ENCODE measurements around the gene CRABP1. TPM values are rescaled to one million over a fixed set of nuclear protein-coding genes. Genes with fewer than 3 reads are reported as not detected.

The CRABP1 gene
- total RNA-seq, 2 experiments from 2014 or later = not detected

- Mint-ChIP-seq H3K27ac (no peak overlapping the region), H3K9me3 (no peaks in the 10 kb centered on the region), H3K27me3 (peaks cover 8% of the 10 kb centered on the region), H3K4me3 (no peak overlapping the region), H3K36me3 (no peaks in the 10 kb centered on the region), H3K4me1 (no peaks in the 10 kb centered on the region)
- no peak for DNase-seq
Measured at GRCh38 chr15:78351539-78351938, 11.4 kb downstream of the CRABP1 start.

GRCh38 chr15:78353093-78353492 lies 12.9 kb downstream of the CRABP1 start:
- Mint-ChIP-seq H3K27ac (no peak overlapping the region), H3K36me3 (no peaks in the 10 kb centered on the region), H3K27me3 (peaks cover 11% of the 10 kb centered on the region), H3K9me3 (no peaks in the 10 kb centered on the region), H3K4me3 (no peak overlapping the region), H3K4me1 (no peaks in the 10 kb centered on the region)
- no peak for DNase-seq

- no peaks in the 10 kb centered on the region for H3K36me3 Mint-ChIP-seq
- peaks cover 12% of the 10 kb centered on the region for H3K27me3 Mint-ChIP-seq
- H3K9me3 Mint-ChIP-seq = no peaks in the 10 kb centered on the region
- no peak overlapping the region for H3K4me3 Mint-ChIP-seq
- no peak for DNase-seq
- no peak overlapping the region for H3K27ac Mint-ChIP-seq
- no peaks in the 10 kb centered on the region for H3K4me1 Mint-ChIP-seq
Measured at GRCh38 chr15:78355177-78355576, 15.0 kb downstream of the CRABP1 start.

GRCh38 chr15:78358102-78358870 lies 18.1 kb downstream of the CRABP1 start:
- no peak for DNase-seq
- no peak overlapping the region for H3K27ac Mint-ChIP-seq
- no peaks in the 10 kb centered on the region for H3K36me3 Mint-ChIP-seq
- H3K9me3 Mint-ChIP-seq = no peaks in the 10 kb centered on the region
- H3K27me3 Mint-ChIP-seq = peaks cover 12% of the 10 kb centered on the region
- H3K4me3 Mint-ChIP-seq = no peak overlapping the region
- H3K4me1 Mint-ChIP-seq = no peaks in the 10 kb centered on the region

- no peaks in the 10 kb centered on the region for H3K36me3 Mint-ChIP-seq
- no peak overlapping the region for H3K4me3 Mint-ChIP-seq
- no peaks in the 10 kb centered on the region for H3K9me3 Mint-ChIP-seq
- no peak for DNase-seq
- H3K27me3 Mint-ChIP-seq = peaks cover 12% of the 10 kb centered on the region
- no peak overlapping the region for H3K27ac Mint-ChIP-seq
- no peaks in the 10 kb centered on the region for H3K4me1 Mint-ChIP-seq
Measured at GRCh38 chr15:78359041-78359808, 19.1 kb downstream of the CRABP1 start.

GRCh38 chr15:78360367-78360801 lies 20.2 kb downstream of the CRABP1 start:
- H3K4me3 Mint-ChIP-seq = no peak overlapping the region

GRCh38 chr15:78360958-78361718 lies 21.0 kb downstream of the CRABP1 start:
- H3K27me3 Mint-ChIP-seq = peaks cover 4% of the 10 kb centered on the region
- H3K9me3 Mint-ChIP-seq = no peaks in the 10 kb centered on the region
- H3K4me3 Mint-ChIP-seq = no peak overlapping the region
- no peak for DNase-seq
- H3K36me3 Mint-ChIP-seq = no peaks in the 10 kb centered on the region
- no peak overlapping the region for H3K27ac Mint-ChIP-seq
- no peaks in the 10 kb centered on the region for H3K4me1 Mint-ChIP-seq

More at GRCh38 chr15:78360367-78360801, 20.2 kb downstream of the CRABP1 start:
- no peaks in the 10 kb centered on the region for H3K9me3 Mint-ChIP-seq
- H3K4me1 Mint-ChIP-seq = no peaks in the 10 kb centered on the region
- peaks cover 4% of the 10 kb centered on the region for H3K27me3 Mint-ChIP-seq
- no peak for DNase-seq
- no peak overlapping the region for H3K27ac Mint-ChIP-seq
- H3K36me3 Mint-ChIP-seq = no peaks in the 10 kb centered on the region

- no peaks in the 10 kb centered on the region for H3K4me1 Mint-ChIP-seq
- H3K4me3 Mint-ChIP-seq = no peak overlapping the region
- DNase-seq = no peak
- H3K9me3 Mint-ChIP-seq = no peaks in the 10 kb centered on the region
- H3K36me3 Mint-ChIP-seq = no peaks in the 10 kb centered on the region
- H3K27ac Mint-ChIP-seq = no peak overlapping the region
- H3K27me3 Mint-ChIP-seq = peaks cover 4% of the 10 kb centered on the region
Measured at GRCh38 chr15:78361771-78362506, 21.8 kb downstream of the CRABP1 start.

GRCh38 chr15:78362716-78363380 lies 22.7 kb downstream of the CRABP1 start:
- H3K27ac Mint-ChIP-seq = no peak overlapping the region
- DNase-seq = no peak
- no peaks in the 10 kb centered on the region for H3K36me3 Mint-ChIP-seq

GRCh38 chr15:78363381-78363734 lies 23.2 kb downstream of the CRABP1 start:
- Mint-ChIP-seq H3K27ac (no peak overlapping the region), H3K27me3 (no peaks in the 10 kb centered on the region), H3K36me3 (no peaks in the 10 kb centered on the region), H3K9me3 (no peaks in the 10 kb centered on the region), H3K4me3 (no peak overlapping the region), H3K4me1 (no peaks in the 10 kb centered on the region)
- no peak for DNase-seq

More at GRCh38 chr15:78362716-78363380, 22.7 kb downstream of the CRABP1 start:
- Mint-ChIP-seq H3K27me3 (peaks cover 4% of the 10 kb centered on the region), H3K4me1 (no peaks in the 10 kb centered on the region), H3K4me3 (no peak overlapping the region), H3K9me3 (no peaks in the 10 kb centered on the region)

- Mint-ChIP-seq H3K4me1 (no peaks in the 10 kb centered on the region), H3K36me3 (no peaks in the 10 kb centered on the region), H3K27ac (no peak overlapping the region), H3K4me3 (no peak overlapping the region), H3K9me3 (no peaks in the 10 kb centered on the region), H3K27me3 (no peaks in the 10 kb centered on the region)
- no peak for DNase-seq
Measured at GRCh38 chr15:78364233-78364632, 24.1 kb downstream of the CRABP1 start.

GRCh38 chr15:78365917-78366316 lies 25.8 kb downstream of the CRABP1 start:
- DNase-seq = no peak
- Mint-ChIP-seq H3K4me3 (no peak overlapping the region), H3K27ac (no peak overlapping the region), H3K36me3 (no peaks in the 10 kb centered on the region), H3K27me3 (no peaks in the 10 kb centered on the region), H3K4me1 (no peaks in the 10 kb centered on the region), H3K9me3 (no peaks in the 10 kb centered on the region)

GRCh38 chr15:78366342-78366741 lies 26.2 kb downstream of the CRABP1 start:
- Mint-ChIP-seq H3K4me1 (no peaks in the 10 kb centered on the region), H3K36me3 (no peaks in the 10 kb centered on the region), H3K9me3 (no peaks in the 10 kb centered on the region), H3K27me3 (no peaks in the 10 kb centered on the region), H3K27ac (no peak overlapping the region), H3K4me3 (no peak overlapping the region)
- no peak for DNase-seq

- no peak overlapping the region for H3K4me3 Mint-ChIP-seq
- no peaks in the 10 kb centered on the region for H3K27me3 Mint-ChIP-seq
- DNase-seq = no peak
- no peak overlapping the region for H3K27ac Mint-ChIP-seq
- H3K4me1 Mint-ChIP-seq = no peaks in the 10 kb centered on the region
- no peaks in the 10 kb centered on the region for H3K9me3 Mint-ChIP-seq
- H3K36me3 Mint-ChIP-seq = no peaks in the 10 kb centered on the region
Measured at GRCh38 chr15:78368651-78369050, 28.5 kb downstream of the CRABP1 start.
